HCT116 (cell line): ENCODE data around the gene ZNF470.

ENCODE experiments used
- CTCF ChIP-seq, 3 experiments: fragments of 200-600 bp in 1 of 3; sonication (generic) in 1 of 3; IDR thresholded peaks in 2 of 3; conservative IDR thresholded peaks in 1 of 3; 2 replicates each; pipeline ENCODE4 v1.5.1; 2012 to 2017; ENCODE audit warnings: low read depth in 2 of 3, low read length in 2 of 3, antibody characterized with exemption in 1 of 3, borderline replicate concordance in 1 of 3, control low read depth in 1 of 3, mild to moderate bottlenecking in 1 of 3, mixed read lengths in 1 of 3, mixed run types in 1 of 3, moderate library complexity in 1 of 3; ENCODE audit not compliant: insufficient read depth in 1 of 3
- ELF1 ChIP-seq: IDR thresholded peaks from 2 replicates; pipeline ENCODE4 v1.6.1; 2012; ENCODE audit warnings: low read depth, borderline replicate concordance
- EZH2 ChIP-seq: fragments of 200-600 bp; sonication (generic); IDR thresholded peaks from 2 replicates; pipeline ENCODE4 v1.6.1; 2017; ENCODE audit warnings: antibody characterized with exemption, mixed run types
- EZH2phosphoT487 ChIP-seq: fragments of 200-600 bp; IDR thresholded peaks from 2 replicates; pipeline ENCODE4 v1.6.1; 2018; ENCODE audit warnings: antibody characterized with exemption, borderline replicate concordance
- JUND ChIP-seq: IDR thresholded peaks from 2 replicates; pipeline ENCODE4 v1.6.1; 2012
- MAX ChIP-seq: IDR thresholded peaks from 2 replicates; pipeline ENCODE4 v1.6.1; 2012
- POLR2A ChIP-seq: IDR thresholded peaks from 2 replicates; pipeline ENCODE4 v1.7.0; 2011; ENCODE audit warnings: borderline replicate concordance; ENCODE audit not compliant: insufficient read depth, insufficient read length; ENCODE audit errors: extremely low read depth
- RAD21 ChIP-seq: IDR thresholded peaks from 2 replicates; pipeline ENCODE4 v1.6.1; 2012; ENCODE audit warnings: low read depth, mild to moderate bottlenecking
- REST ChIP-seq: IDR thresholded peaks from 2 replicates; pipeline ENCODE4 v1.6.1; 2012; ENCODE audit warnings: low read depth
- SIN3A ChIP-seq: IDR thresholded peaks from 2 replicates; pipeline ENCODE4 v1.6.1; 2012; ENCODE audit warnings: low read depth
- TCF7L2 ChIP-seq: IDR thresholded peaks from 2 replicates; pipeline ENCODE4 v1.7.0; 2011; ENCODE audit warnings: borderline replicate concordance, inconsistent platforms; ENCODE audit not compliant: insufficient read depth, insufficient read length; ENCODE audit errors: extremely low read depth
- YY1 ChIP-seq: IDR thresholded peaks from 2 replicates; pipeline ENCODE4 v1.6.1; 2011; ENCODE audit warnings: low read length, low read depth, moderate library complexity, mild to moderate bottlenecking; ENCODE audit not compliant: insufficient replicate concordance; ENCODE audit errors: extremely low read depth
- ZNF274 ChIP-seq: fragments of 200-500 bp; sonication (Bioruptor generic); IDR thresholded peaks from 2 replicates; pipeline ENCODE4 v1.6.1; 2014; ENCODE audit warnings: mild to moderate bottlenecking, low read depth, low read length, inconsistent platforms

- no peak for TF ChIP-seq CTCF (IDR thresholded peaks at IDR 0.05 in 2 of 3, conservative IDR thresholded peaks at IDR 0.05 in 1 of 3; ENCODE audit: borderline replicate concordance in 1 of 3, insufficient read depth in 1 of 3, low read depth in 2 of 3, low read length in 2 of 3)
- no peak for TF ChIP-seq ELF1
- TF ChIP-seq REST, result no peak
- TF ChIP-seq POLR2A, result no peak
- TF ChIP-seq JUND, result no peak
- TF ChIP-seq EZH2, result no peak
- no peak for TF ChIP-seq ZNF274
- TF ChIP-seq TCF7L2, result no peak
- TF ChIP-seq RAD21, result no peak
- no peak for TF ChIP-seq YY1
- no peak for TF ChIP-seq MAX
- no peak for TF ChIP-seq SIN3A
- TF ChIP-seq EZH2phosphoT487, result no peak
Observed at GRCh38 chr19:56619121-56619520, 51.9 kb downstream of the ZNF470 start.
